Measurements from ENCODE around the gene ISL2. TPM values are rescaled to one million over a fixed set of nuclear protein-coding genes. Genes with fewer than 3 reads are reported as not detected.

ISL2 gene
- total and polyA plus RNA-seq, 9 of the 15 experiments (the other 6 are each of a cell fraction or from before 2014, with no cell fraction given) = 0.15 to 23.7 (median 4.0) TPM

DNA sequence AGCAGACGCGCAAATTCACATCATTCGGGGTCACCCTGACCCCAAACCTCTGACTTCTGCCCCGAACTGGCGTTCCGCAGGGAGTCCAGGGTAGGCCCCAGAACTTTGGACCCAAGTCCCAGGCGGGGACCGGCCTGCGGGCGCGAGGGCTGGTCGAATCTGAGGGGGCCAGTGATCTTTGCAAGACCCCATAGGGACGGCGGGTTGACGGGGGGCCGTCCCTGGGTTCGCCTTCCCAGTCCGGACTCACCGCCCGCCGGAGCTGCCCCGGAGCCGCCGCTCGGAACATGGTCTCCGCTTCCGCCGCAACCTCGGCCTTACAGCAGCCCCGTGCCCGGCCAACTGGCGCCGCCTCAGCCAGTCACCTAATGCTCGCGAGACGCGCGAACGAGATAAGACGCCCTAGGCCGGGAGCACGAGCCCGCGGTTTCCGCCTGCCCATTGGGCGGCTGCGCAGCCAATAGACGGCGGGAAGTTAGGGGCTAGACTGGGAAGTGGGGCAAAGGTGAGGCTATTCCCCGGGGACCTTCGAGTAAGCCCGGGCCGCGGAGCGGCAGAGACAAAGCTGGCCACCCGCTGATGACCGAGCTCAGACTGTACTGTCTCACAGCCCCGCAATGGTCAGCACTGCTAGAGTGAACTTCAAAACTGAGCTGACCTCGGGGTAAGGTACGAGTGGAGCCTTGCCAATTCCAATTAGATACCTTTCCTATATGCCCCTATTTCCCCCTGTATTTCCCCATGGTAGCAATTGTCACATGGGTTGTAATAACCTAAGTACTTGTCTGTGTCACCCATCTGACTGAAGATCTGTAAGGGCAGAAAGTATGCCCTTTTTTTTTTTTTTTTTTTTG lies 25.2 kb upstream of the ISL2 start, which contains the start of gene ETFA (continued):
- TF ChIP-seq WHSC1 (IDR thresholded peaks at IDR 0.05; ENCODE audit: low read length) = no peak
- TF ChIP-seq, protein P1, sequence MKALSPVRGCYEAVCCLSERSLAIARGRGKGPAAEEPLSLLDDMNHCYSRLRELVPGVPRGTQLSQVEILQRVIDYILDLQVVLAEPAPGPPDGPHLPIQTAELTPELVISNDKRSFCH (CRISPR knock-in tag; IDR thresholded peaks at IDR 0.05) = no peak
- TF ChIP-seq, protein P1 (tag; IDR thresholded peaks at IDR 0.05) = no peak
- TF ChIP-seq ZFP30 (CRISPR knock-in tag; IDR thresholded peaks at IDR 0.05; ENCODE audit: borderline replicate concordance) = no peak
- no peak for TF ChIP-seq DDX20 (tag; IDR thresholded peaks at IDR 0.05; ENCODE audit: low read depth)
- TF ChIP-seq ZZZ3 (IDR thresholded peaks at IDR 0.05) = no peak; the same call in 1 of the 2 replicates
- TF ChIP-seq ZBTB8A (IDR thresholded peaks at IDR 0.05; ENCODE audit: partially characterized antibody) = no peak
- no peak for TF ChIP-seq CBX2 (IDR thresholded peaks at IDR 0.05; ENCODE audit: insufficient read depth, low read length, poor library complexity, severe bottlenecking)
- no peak for TF ChIP-seq STAT5A (IDR thresholded peaks at IDR 0.05; ENCODE audit: borderline replicate concordance, low read length)
- TF ChIP-seq ZBTB7A (IDR thresholded peaks at IDR 0.05; ENCODE audit: borderline replicate concordance, control insufficient read depth, low read depth, low read length) = peak; percentile 57; the same call in 1 of the 2 replicates
- TF ChIP-seq COPS2 (conservative IDR thresholded peaks at IDR 0.05) = no peak
- no peak for TF ChIP-seq TRIM24 (IDR thresholded peaks at IDR 0.05)
- TF ChIP-seq SREBF2 (CRISPR knock-in tag; IDR thresholded peaks at IDR 0.05) = no peak
- no peak for TF ChIP-seq SNIP1 (IDR thresholded peaks at IDR 0.05; ENCODE audit: low read depth)
- TF ChIP-seq HEY1 (CRISPR knock-in tag; IDR thresholded peaks at IDR 0.05; ENCODE audit: borderline replicate concordance) = no peak
- TF ChIP-seq SOX6 (IDR thresholded peaks at IDR 0.05) = no peak; the same call in 1 of the 2 replicates
- peak in 1 of 2 experiments; percentile 56; a peak in 2 of 4 replicates for TF ChIP-seq MAZ (CRISPR knock-in tag; conservative IDR thresholded peaks at IDR 0.05 in 1 of 2, IDR thresholded peaks at IDR 0.05 in 1 of 2)
- TF ChIP-seq KDM1A (IDR thresholded peaks at IDR 0.05) = no peak
- TF ChIP-seq, protein P2, sequence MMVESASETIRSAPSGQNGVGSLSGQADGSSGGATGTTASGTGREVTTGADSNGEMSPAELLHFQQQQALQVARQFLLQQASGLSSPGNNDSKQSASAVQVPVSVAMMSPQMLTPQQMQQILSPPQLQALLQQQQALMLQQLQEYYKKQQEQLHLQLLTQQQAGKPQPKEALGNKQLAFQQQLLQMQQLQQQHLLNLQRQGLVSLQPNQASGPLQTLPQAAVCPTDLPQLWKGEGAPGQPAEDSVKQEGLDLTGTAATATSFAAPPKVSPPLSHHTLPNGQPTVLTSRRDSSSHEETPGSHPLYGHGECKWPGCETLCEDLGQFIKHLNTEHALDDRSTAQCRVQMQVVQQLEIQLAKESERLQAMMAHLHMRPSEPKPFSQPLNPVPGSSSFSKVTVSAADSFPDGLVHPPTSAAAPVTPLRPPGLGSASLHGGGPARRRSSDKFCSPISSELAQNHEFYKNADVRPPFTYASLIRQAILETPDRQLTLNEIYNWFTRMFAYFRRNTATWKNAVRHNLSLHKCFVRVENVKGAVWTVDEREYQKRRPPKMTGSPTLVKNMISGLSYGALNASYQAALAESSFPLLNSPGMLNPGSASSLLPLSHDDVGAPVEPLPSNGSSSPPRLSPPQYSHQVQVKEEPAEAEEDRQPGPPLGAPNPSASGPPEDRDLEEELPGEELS (CRISPR knock-in tag; IDR thresholded peaks at IDR 0.05; ENCODE audit: borderline replicate concordance) = no peak; the same call in 1 of the 2 replicates
